ENCODE data around the gene RBMS3.
"Not testable (repeated sequence)": the region's sequence is repeated elsewhere in the genome, so short reads cannot be mapped to it uniquely, and the experiment has no call there.

RBMS3 gene

GRCh38 chr3:29802057-29802456 is 521.2 kb downstream of the RBMS3 start:
- Histone ChIP-seq H3K36me3 (ENCODE audit: control insufficient read depth, insufficient read depth, low read length) (no peaks in the 10 kb centered on the region), H3K9me3 (ENCODE audit: control insufficient read depth, insufficient read depth, low read length) (no peaks in the 10 kb centered on the region), H3K27ac (ENCODE audit: low read length) (no peak overlapping the region), H3K4me1 (ENCODE audit: control insufficient read depth, insufficient read depth, low read length) (no peaks in the 10 kb centered on the region), H3K4me3 (ENCODE audit: low read length) (no peak overlapping the region), H3K27me3 (ENCODE audit: control insufficient read depth, insufficient read depth, low read length) (no peaks in the 10 kb centered on the region)
- no peak for DNase-seq (ENCODE audit: low read depth, low spot score)
- WGBS (ENCODE audit: insufficient coverage, insufficient read length) = no CpG with 5 or more reads among the region's 4 CpGs

- Histone ChIP-seq H3K4me3 (ENCODE audit: low read length) (no peak overlapping the region), H3K4me1 (ENCODE audit: control insufficient read depth, insufficient read depth, low read length) (no peaks in the 10 kb centered on the region), H3K27me3 (ENCODE audit: control insufficient read depth, insufficient read depth, low read length) (no peaks in the 10 kb centered on the region), H3K36me3 (ENCODE audit: control insufficient read depth, insufficient read depth, low read length) (no peaks in the 10 kb centered on the region), H3K27ac (ENCODE audit: low read length) (no peak overlapping the region), H3K9me3 (ENCODE audit: control insufficient read depth, insufficient read depth, low read length) (no peaks in the 10 kb centered on the region)
- DNase-seq (ENCODE audit: low read depth, low spot score) = no peak
These were observed 523.2 kb downstream of the RBMS3 start for GRCh38 chr3:29804044-29804443.

- Histone ChIP-seq H3K4me1 (ENCODE audit: control insufficient read depth, insufficient read depth, low read length) (no peaks in the 10 kb centered on the region), H3K4me3 (ENCODE audit: low read length) (no peak overlapping the region)
These were observed 524.9 kb downstream of the RBMS3 start for GRCh38 chr3:29805757-29806156.

GRCh38 chr3:29808324-29808723 is 527.5 kb downstream of the RBMS3 start:
- H3K4me1 ChIP-seq (ENCODE audit: control insufficient read depth, insufficient read depth, low read length); H3K9me3 ChIP-seq (ENCODE audit: control insufficient read depth, insufficient read depth, low read length); H3K4me3 ChIP-seq (ENCODE audit: low read length); H3K36me3 ChIP-seq (ENCODE audit: control insufficient read depth, insufficient read depth, low read length); H3K27me3 ChIP-seq (ENCODE audit: control insufficient read depth, insufficient read depth, low read length); DNase-seq (ENCODE audit: low read depth, low spot score); H3K27ac ChIP-seq (ENCODE audit: low read length): not testable (repeated sequence)
- no CpG with 5 or more reads among the region's 3 CpGs for WGBS (ENCODE audit: insufficient coverage, insufficient read length)

More at GRCh38 chr3:29805757-29806156, 524.9 kb downstream of the RBMS3 start:
- WGBS (ENCODE audit: insufficient coverage, insufficient read length) = no CpG with 5 or more reads among the region's 1 CpG
- no peak for DNase-seq (ENCODE audit: low read depth, low spot score)
- Histone ChIP-seq H3K9me3 (ENCODE audit: control insufficient read depth, insufficient read depth, low read length) (no peaks in the 10 kb centered on the region), H3K27me3 (ENCODE audit: control insufficient read depth, insufficient read depth, low read length) (no peaks in the 10 kb centered on the region), H3K36me3 (ENCODE audit: control insufficient read depth, insufficient read depth, low read length) (no peaks in the 10 kb centered on the region), H3K27ac (ENCODE audit: low read length) (no peak overlapping the region)

GRCh38 chr3:29822071-29822470 is 541.2 kb downstream of the RBMS3 start:
- no peak for DNase-seq (ENCODE audit: low read depth, low spot score)
- no peaks in the 10 kb centered on the region for H3K36me3 ChIP-seq (ENCODE audit: control insufficient read depth, insufficient read depth, low read length)
- no peaks in the 10 kb centered on the region for H3K9me3 ChIP-seq (ENCODE audit: control insufficient read depth, insufficient read depth, low read length)
- no peaks in the 10 kb centered on the region for H3K4me1 ChIP-seq (ENCODE audit: control insufficient read depth, insufficient read depth, low read length)
- no peak overlapping the region for H3K4me3 ChIP-seq (ENCODE audit: low read length)
- no peaks in the 10 kb centered on the region for H3K27me3 ChIP-seq (ENCODE audit: control insufficient read depth, insufficient read depth, low read length)
- no peak overlapping the region for H3K27ac ChIP-seq (ENCODE audit: low read length)

- H3K4me1 ChIP-seq (ENCODE audit: control insufficient read depth, insufficient read depth, low read length) = no peaks in the 10 kb centered on the region
- H3K27ac ChIP-seq (ENCODE audit: low read length) = no peak overlapping the region
- H3K9me3 ChIP-seq (ENCODE audit: control insufficient read depth, insufficient read depth, low read length) = no peaks in the 10 kb centered on the region
- no peaks in the 10 kb centered on the region for H3K36me3 ChIP-seq (ENCODE audit: control insufficient read depth, insufficient read depth, low read length)
- no CpG with 5 or more reads among the region's 1 CpG for WGBS (ENCODE audit: insufficient coverage, insufficient read length)
- no peak for DNase-seq (ENCODE audit: low read depth, low spot score)
- no peaks in the 10 kb centered on the region for H3K27me3 ChIP-seq (ENCODE audit: control insufficient read depth, insufficient read depth, low read length)
- no peak overlapping the region for H3K4me3 ChIP-seq (ENCODE audit: low read length)
These were observed 542.4 kb downstream of the RBMS3 start for GRCh38 chr3:29823233-29823632.

GRCh38 chr3:29826712-29827111 is 545.8 kb downstream of the RBMS3 start:
- H3K36me3 ChIP-seq (ENCODE audit: control insufficient read depth, insufficient read depth, low read length) = no peaks in the 10 kb centered on the region
- no peak overlapping the region for H3K27ac ChIP-seq (ENCODE audit: low read length)
- no peaks in the 10 kb centered on the region for H3K4me1 ChIP-seq (ENCODE audit: control insufficient read depth, insufficient read depth, low read length)
- no peak for DNase-seq (ENCODE audit: low read depth, low spot score)
- H3K4me3 ChIP-seq (ENCODE audit: low read length) = no peak overlapping the region
- no peaks in the 10 kb centered on the region for H3K27me3 ChIP-seq (ENCODE audit: control insufficient read depth, insufficient read depth, low read length)
- H3K9me3 ChIP-seq (ENCODE audit: control insufficient read depth, insufficient read depth, low read length) = no peaks in the 10 kb centered on the region

GRCh38 chr3:29827756-29828155 is 546.9 kb downstream of the RBMS3 start:
- Histone ChIP-seq H3K4me1 (ENCODE audit: control insufficient read depth, insufficient read depth, low read length) (no peaks in the 10 kb centered on the region), H3K27me3 (ENCODE audit: control insufficient read depth, insufficient read depth, low read length) (no peaks in the 10 kb centered on the region), H3K9me3 (ENCODE audit: control insufficient read depth, insufficient read depth, low read length) (no peaks in the 10 kb centered on the region), H3K36me3 (ENCODE audit: control insufficient read depth, insufficient read depth, low read length) (no peaks in the 10 kb centered on the region), H3K4me3 (ENCODE audit: low read length) (no peak overlapping the region), H3K27ac (ENCODE audit: low read length) (no peak overlapping the region)
- DNase-seq (ENCODE audit: low read depth, low spot score) = no peak

- no peak overlapping the region for H3K27ac ChIP-seq (ENCODE audit: low read length)
- no peaks in the 10 kb centered on the region for H3K27me3 ChIP-seq (ENCODE audit: control insufficient read depth, insufficient read depth, low read length)
- no peaks in the 10 kb centered on the region for H3K9me3 ChIP-seq (ENCODE audit: control insufficient read depth, insufficient read depth, low read length)
- H3K4me3 ChIP-seq (ENCODE audit: low read length) = no peak overlapping the region
- 100% methylated on average over 1 of the region's 3 CpGs for whole genome bisulfite sequencing (ENCODE audit: insufficient coverage, insufficient read length)
- DNase-seq (ENCODE audit: low read depth, low spot score) = no peak
- H3K36me3 ChIP-seq (ENCODE audit: control insufficient read depth, insufficient read depth, low read length) = no peaks in the 10 kb centered on the region
- no peaks in the 10 kb centered on the region for H3K4me1 ChIP-seq (ENCODE audit: control insufficient read depth, insufficient read depth, low read length)
These were observed 548.5 kb downstream of the RBMS3 start for GRCh38 chr3:29829340-29829739.

- no peak overlapping the region for H3K27ac ChIP-seq (ENCODE audit: low read length)
- no peaks in the 10 kb centered on the region for H3K36me3 ChIP-seq (ENCODE audit: control insufficient read depth, insufficient read depth, low read length)
- no peaks in the 10 kb centered on the region for H3K9me3 ChIP-seq (ENCODE audit: control insufficient read depth, insufficient read depth, low read length)
- WGBS (ENCODE audit: insufficient coverage, insufficient read length) = no CpG with 5 or more reads among the region's 2 CpGs
- peak; percentile 20 for DNase-seq (ENCODE audit: low read depth, low spot score)
- no peaks in the 10 kb centered on the region for H3K27me3 ChIP-seq (ENCODE audit: control insufficient read depth, insufficient read depth, low read length)
- H3K4me3 ChIP-seq (ENCODE audit: low read length) = no peak overlapping the region
- H3K4me1 ChIP-seq (ENCODE audit: control insufficient read depth, insufficient read depth, low read length) = no peaks in the 10 kb centered on the region
These were observed 569.8 kb downstream of the RBMS3 start for GRCh38 chr3:29850641-29851040.

GRCh38 chr3:29852767-29853166 is 571.9 kb downstream of the RBMS3 start:
- Histone ChIP-seq H3K9me3 (ENCODE audit: control insufficient read depth, insufficient read depth, low read length) (no peaks in the 10 kb centered on the region), H3K4me1 (ENCODE audit: control insufficient read depth, insufficient read depth, low read length) (no peaks in the 10 kb centered on the region), H3K4me3 (ENCODE audit: low read length) (no peak overlapping the region), H3K27ac (ENCODE audit: low read length) (no peak overlapping the region), H3K27me3 (ENCODE audit: control insufficient read depth, insufficient read depth, low read length) (no peaks in the 10 kb centered on the region), H3K36me3 (ENCODE audit: control insufficient read depth, insufficient read depth, low read length) (no peaks in the 10 kb centered on the region)
- DNase-seq (ENCODE audit: low read depth, low spot score) = no peak
- no CpG with 5 or more reads among the region's 1 CpG for WGBS (ENCODE audit: insufficient coverage, insufficient read length)

Measured in iPS DF 6.9 (cell line).